IMR-90 (cell line): ENCODE data around the gene PRELID2.

ENCODE experiments used
- BHLHE40 ChIP-seq: fragments of 150-350 bp; IDR thresholded peaks from 2 replicates; pipeline ENCODE4 v1.6.1; 2016; ENCODE audit warnings: mild to moderate bottlenecking, low read depth, low read length
- CTCF ChIP-seq: conservative IDR thresholded peaks from 2 replicates; pipeline ENCODE4 v1.5.1; 2012; ENCODE audit warnings: mild to moderate bottlenecking, low read depth, low read length, improper control_type of control experiment
- FOS ChIP-seq: fragments of 150-350 bp; IDR thresholded peaks from 2 replicates; pipeline ENCODE4 v1.6.1; 2016; ENCODE audit warnings: low read depth, low read length
- MXI1 ChIP-seq: IDR thresholded peaks from 2 replicates; pipeline ENCODE4 v1.6.1; 2012; ENCODE audit warnings: low read depth, mild to moderate bottlenecking, low read length, moderate library complexity, borderline replicate concordance
- POLR2A ChIP-seq: IDR thresholded peaks from 2 replicates; pipeline ENCODE4 v1.6.1; 2012; ENCODE audit warnings: mild to moderate bottlenecking, low read depth, low read length

- no peak for TF ChIP-seq MXI1
- TF ChIP-seq FOS: no peak
- TF ChIP-seq POLR2A: no peak
- no peak for TF ChIP-seq BHLHE40
- TF ChIP-seq CTCF: no peak
Measured at GRCh38 chr5:145826895-145827674, 8.1 kb downstream of the PRELID2 start.
